AG10803 (cell line): ENCODE data around the gene NKD1.

ENCODE experiments used
- DNase-seq: peaks from one replicate; pipeline ENCODE4 v3.0.0; 2010; ENCODE audit warnings: low read depth
- H3K4me3 ChIP-seq: 2 replicates; pipeline ENCODE4 v1.5.1; 2011; ENCODE audit warnings: mild to moderate bottlenecking, low read length, control low read depth
- CTCF ChIP-seq: conservative IDR thresholded peaks from 2 replicates; pipeline ENCODE4 v1.5.1; 2011; ENCODE audit warnings: mild to moderate bottlenecking, low read length, control low read depth, inconsistent platforms

Gene NKD1

GRCh38 chr16:50671644-50672260 lies 123.6 kb downstream of the NKD1 start:
- no peak for DNase-seq
- TF ChIP-seq CTCF, result peak; percentile 45
- no peak overlapping the region for H3K4me3 ChIP-seq

GRCh38 chr16:50673496-50674275 lies 125.5 kb downstream of the NKD1 start:
- TF ChIP-seq CTCF, result no peak
- DNase-seq, result no peak
- H3K4me3 ChIP-seq, result no peak overlapping the region

- DNase-seq, result no peak
- no peak overlapping the region for H3K4me3 ChIP-seq
- no peak for TF ChIP-seq CTCF
Observed at GRCh38 chr16:50674831-50675230, 126.6 kb downstream of the NKD1 start.

GRCh38 chr16:50675686-50676610 lies 127.8 kb downstream of the NKD1 start:
- no peak overlapping the region for H3K4me3 ChIP-seq
- no peak for TF ChIP-seq CTCF
- no peak for DNase-seq

- no peak overlapping the region for H3K4me3 ChIP-seq
- TF ChIP-seq CTCF, result no peak
- no peak for DNase-seq
Observed at GRCh38 chr16:50676684-50677225, 128.6 kb downstream of the NKD1 start.

GRCh38 chr16:50677351-50677750 lies 129.2 kb downstream of the NKD1 start:
- no peak overlapping the region for H3K4me3 ChIP-seq
- no peak for DNase-seq
- peak; percentile 15; the same call in 1 of the 2 replicates for TF ChIP-seq CTCF
